ENCODE results near the gene SERPINA5.

SERPINA5 gene

GRCh38 chr14:94561656-94562010 is 19.6 kb upstream of the SERPINA5 start:
- TF ChIP-seq CTCF (IDR thresholded peaks at IDR 0.05; ENCODE audit: extremely low read depth, insufficient read depth, missing control alignments), result no peak
- no peak for DNase-seq (ENCODE audit: low spot score)
- in situ Hi-C loops (cut with MboI; ENCODE audit: low pct_unique_long_range_greater_than_20kb, low sequenced_read_pairs, unreplicated experiment), result no loop called here

- in situ Hi-C loops (cut with MboI; ENCODE audit: low pct_unique_long_range_greater_than_20kb, low sequenced_read_pairs, unreplicated experiment), result no loop called here
- DNase-seq (ENCODE audit: low spot score), result no peak
- no peak for TF ChIP-seq CTCF (IDR thresholded peaks at IDR 0.05; ENCODE audit: extremely low read depth, insufficient read depth, missing control alignments)
Observed at GRCh38 chr14:94562022-94562421, 19.2 kb upstream of the SERPINA5 start.

GRCh38 chr14:94562941-94563883 is 18.0 kb upstream of the SERPINA5 start:
- no peak for TF ChIP-seq CTCF (IDR thresholded peaks at IDR 0.05; ENCODE audit: extremely low read depth, insufficient read depth, missing control alignments)
- in situ Hi-C loops (cut with MboI; ENCODE audit: low pct_unique_long_range_greater_than_20kb, low sequenced_read_pairs, unreplicated experiment), result no loop called here
- no peak for DNase-seq (ENCODE audit: low spot score)

- no peak for TF ChIP-seq CTCF (IDR thresholded peaks at IDR 0.05; ENCODE audit: extremely low read depth, insufficient read depth, missing control alignments)
- in situ Hi-C loops (cut with MboI; ENCODE audit: low pct_unique_long_range_greater_than_20kb, low sequenced_read_pairs, unreplicated experiment), result no loop called here
- no peak for DNase-seq (ENCODE audit: low spot score)
Observed at GRCh38 chr14:94564381-94564780, 16.8 kb upstream of the SERPINA5 start.

- in situ Hi-C loops (cut with MboI; ENCODE audit: low pct_unique_long_range_greater_than_20kb, low sequenced_read_pairs, unreplicated experiment), result no loop called here
- no peak for DNase-seq (ENCODE audit: low spot score)
Observed at GRCh38 chr14:94568186-94568585, 13.0 kb upstream of the SERPINA5 start.

GRCh38 chr14:94569381-94570001 is 11.7 kb upstream of the SERPINA5 start:
- in situ Hi-C loops (cut with MboI; ENCODE audit: low pct_unique_long_range_greater_than_20kb, low sequenced_read_pairs, unreplicated experiment), result no loop called here
- no peak for TF ChIP-seq CTCF (IDR thresholded peaks at IDR 0.05; ENCODE audit: extremely low read depth, insufficient read depth, missing control alignments)
- no peak for DNase-seq (ENCODE audit: low spot score)

More at GRCh38 chr14:94568186-94568585, 13.0 kb upstream of the SERPINA5 start:
- TF ChIP-seq CTCF (IDR thresholded peaks at IDR 0.05; ENCODE audit: extremely low read depth, insufficient read depth, missing control alignments), result no peak

Measured in GM13977 (cell line).